HCT116 (cell line): ENCODE data around the gene SH3D21. TPM values are rescaled to one million over a fixed set of nuclear protein-coding genes. Genes with fewer than 3 reads are reported as not detected.

Source experiments
- ATAC-seq: fragments of 200-7000 bp; cut with Tn5 transposase; 2 replicates; pipeline ENCODE4 v1.9.1; 2020; ENCODE audit warnings: mild to moderate bottlenecking, moderate library complexity
- BruUV-seq: library from RNA; stranded (reverse); fragments of 400-500 nt; replicated peaks from 2 replicates; lab custom pipeline; 2021; lab: Mats Ljungman, UMichigan
- CTCF ChIA-PET: fragments of 300-600 bp; sonication (Branson Sonifier 250); formaldehyde crosslinking; loops from one replicate; lab custom pipeline; 2021; ENCODE audit warnings: antibody characterized with exemption; lab: Charles Lee
- POLR2A ChIA-PET: fragments of 300-600, 350-600 bp; sonication (Branson Sonifier 250); formaldehyde crosslinking; loops from one replicate; lab custom pipeline; 2021; ENCODE audit warnings: antibody characterized with exemption; lab: Charles Lee
- RAD21 ChIA-PET, 2 experiments: fragments of 300-600 bp; sonication (Branson Sonifier 250); formaldehyde crosslinking; loops; one replicate each; lab custom pipeline; 2023; ENCODE audit warnings: low total read pairs in 2 of 2; ENCODE audit not compliant: uncharacterized antibody in 2 of 2, unreplicated experiment in 2 of 2, low non-redundant PET in 1 of 2; lab: Charles Lee
- DNase-seq: peaks from one replicate; pipeline ENCODE4 v3.0.0-alpha.2; 2010; ENCODE audit warnings: low read depth, low spot score
- H2AFZ ChIP-seq: fragments of 200-600 bp; shearing (Covaris generic), sonication (generic); 2 replicates; pipeline ENCODE4 v1.6.1; 2017; ENCODE audit warnings: low read depth, mixed run types, mixed read lengths, antibody characterized with exemption, low read length; ENCODE audit not compliant: poor library complexity, severe bottlenecking
- H3K27ac ChIP-seq: 2 replicates; pipeline ENCODE4 v1.5.1; 2012; ENCODE audit warnings: low read depth, low read length
- H3K27me3 ChIP-seq: fragments of 200-600 bp; sonication (generic); 2 replicates; pipeline ENCODE4 v1.6.1; 2016; ENCODE audit warnings: mixed run types, low read length, mixed read lengths; ENCODE audit not compliant: insufficient read depth
- H3K36me3 ChIP-seq, 2 experiments: fragments of 200-500 bp in 1 of 2; fragments of 200-600 bp in 1 of 2; sonication (Bioruptor generic) in 1 of 2; sonication (generic) in 1 of 2; 2 replicates each; pipeline versions ENCODE4 v1.5.1 to v1.6.1; 2014 to 2016; ENCODE audit warnings: low read length in 2 of 2, inconsistent platforms in 1 of 2, mixed read lengths in 1 of 2, mixed run types in 1 of 2; ENCODE audit not compliant: insufficient read depth in 2 of 2, control insufficient read depth in 1 of 2
- H3K4me1 ChIP-seq, 2 experiments: fragments of 200-600 bp in 1 of 2; sonication (generic) in 1 of 2; 2 replicates each; pipeline versions ENCODE4 v1.5.1 to v1.6.1; 2012 to 2017; ENCODE audit warnings: low read length in 2 of 2, inconsistent platforms in 1 of 2, mild to moderate bottlenecking in 1 of 2, mixed read lengths in 1 of 2, mixed run types in 1 of 2, moderate library complexity in 1 of 2; ENCODE audit not compliant: insufficient read depth in 2 of 2, control insufficient read depth in 1 of 2
- H3K4me2 ChIP-seq: fragments of 200-600 bp; sonication (generic); 2 replicates; pipeline ENCODE4 v1.6.1; 2017; ENCODE audit warnings: mixed run types, low read length, mixed read lengths
- H3K4me3 ChIP-seq, 2 experiments: fragments of 200-600 bp in 1 of 2; sonication (generic) in 1 of 2; replicated peaks in 1 of 2; 2 replicates each; pipeline ENCODE4 v1.5.1; 2011 to 2016; ENCODE audit warnings: low read length in 2 of 2, control low read depth in 1 of 2, low read depth in 1 of 2, mild to moderate bottlenecking in 1 of 2, mixed read lengths in 1 of 2, mixed run types in 1 of 2
- H3K79me2 ChIP-seq: fragments of 200-600 bp; sonication (generic); 2 replicates; pipeline ENCODE4 v1.6.1; 2017; ENCODE audit warnings: mild to moderate bottlenecking, mixed run types, low read length, moderate library complexity, mixed read lengths; ENCODE audit not compliant: insufficient read depth
- H3K9ac ChIP-seq: fragments of 200-600 bp; sonication (generic); 2 replicates; pipeline ENCODE4 v1.6.1; 2016; ENCODE audit warnings: low read length, mixed read lengths
- H3K9me2 ChIP-seq: fragments of 200-600 bp; sonication (generic), shearing (Covaris generic); 2 replicates; pipeline ENCODE4 v1.6.1; 2017; ENCODE audit warnings: mixed run types, mild to moderate bottlenecking, moderate library complexity; ENCODE audit not compliant: insufficient read depth
- H3K9me3 ChIP-seq, 2 experiments: fragments of 200-500 bp in 1 of 2; fragments of 200-600 bp in 1 of 2; sonication (Bioruptor generic) in 1 of 2; sonication (generic) in 1 of 2; 2 replicates each; pipeline ENCODE4 v1.6.1; 2014 to 2017; ENCODE audit warnings: low read length in 2 of 2, mixed read lengths in 2 of 2, inconsistent platforms in 1 of 2, low read depth in 1 of 2, mild to moderate bottlenecking in 1 of 2, mixed run types in 1 of 2, moderate library complexity in 1 of 2; ENCODE audit not compliant: control insufficient read depth in 1 of 2, insufficient read depth in 1 of 2
- H4K20me1 ChIP-seq: fragments of 200-600 bp; sonication (generic), shearing (Covaris generic); 2 replicates; pipeline ENCODE4 v1.6.1; 2017; ENCODE audit warnings: mixed run types, mild to moderate bottlenecking, moderate library complexity; ENCODE audit not compliant: insufficient read depth
- CEBPB ChIP-seq: IDR thresholded peaks from 2 replicates; pipeline ENCODE4 v1.6.1; 2012; ENCODE audit warnings: low read depth
- ELF1 ChIP-seq: IDR thresholded peaks from 2 replicates; pipeline ENCODE4 v1.6.1; 2012; ENCODE audit warnings: low read depth, borderline replicate concordance
- EZH2 ChIP-seq: fragments of 200-600 bp; sonication (generic); IDR thresholded peaks from 2 replicates; pipeline ENCODE4 v1.6.1; 2017; ENCODE audit warnings: antibody characterized with exemption, mixed run types
- FOSL1 ChIP-seq: IDR thresholded peaks from 2 replicates; pipeline ENCODE4 v1.6.1; 2012; ENCODE audit warnings: low read depth
- JUND ChIP-seq: IDR thresholded peaks from 2 replicates; pipeline ENCODE4 v1.6.1; 2012
- POLR2A ChIP-seq: IDR thresholded peaks from 2 replicates; pipeline ENCODE4 v1.7.0; 2011; ENCODE audit warnings: borderline replicate concordance; ENCODE audit not compliant: insufficient read depth, insufficient read length; ENCODE audit errors: extremely low read depth
- POLR2AphosphoS5 ChIP-seq: IDR thresholded peaks from 2 replicates; pipeline ENCODE4 v1.6.1; 2011; ENCODE audit warnings: mild to moderate bottlenecking, low read depth, low read length, moderate library complexity
- SRF ChIP-seq: IDR thresholded peaks from 2 replicates; pipeline ENCODE4 v1.6.1; 2012; ENCODE audit warnings: low read depth
- TCF7L2 ChIP-seq: IDR thresholded peaks from 2 replicates; pipeline ENCODE4 v1.7.0; 2011; ENCODE audit warnings: borderline replicate concordance, inconsistent platforms; ENCODE audit not compliant: insufficient read depth, insufficient read length; ENCODE audit errors: extremely low read depth
- ZFX ChIP-seq: fragments of 450-650 bp; IDR thresholded peaks from 2 replicates; pipeline ENCODE4 v1.6.1; 2017
- intact Hi-C: fragments of 100-400 bp; cut with micrococcal nuclease; formaldehyde crosslinking; loops from 2 replicates; pipeline ENCODE4 v1.10.0; 2022
- total RNA-seq: library from RNA; stranded (reverse); gene quantifications from one replicate; pipeline ENCODE4 v1.2.1, GENCODE V29; 2021; ENCODE audit not compliant: unreplicated experiment
- TF ChIP-seq, protein P1 (sequence below): IDR thresholded peaks from 2 replicates; pipeline ENCODE4 v1.6.1; 2011; ENCODE audit warnings: mild to moderate bottlenecking, low read length, moderate library complexity; ENCODE audit not compliant: insufficient replicate concordance; ENCODE audit errors: extremely low read depth

The SH3D21 gene
- total RNA-seq, 1 experiment from 2014 or later, result 9.3 TPM

GRCh38 chr1:36274201-36274600 is 32.0 kb upstream of the SH3D21 start:
- ATAC-seq, result no peak
- no peaks in the 10 kb centered on the region for H3K9me3 ChIP-seq
- ChIA-PET POLR2A (no interaction called here), RAD21 (no interaction called here), CTCF (interaction anchor here (0.6 to 1.3 kb wide), 3 partner anchors 9 to 141 kb away, joined by 3 read pairs; no protein-coding TSS in a partner anchor)
- peaks cover 17 to 18% of the 10 kb centered on the region in 2 experiments; a peak in 3 of 4 replicates for H3K36me3 ChIP-seq
- peaks cover 83% of the 10 kb centered on the region for H3K79me2 ChIP-seq
- H3K4me3 ChIP-seq, result no peak overlapping the region
- H3K9me2 ChIP-seq, result no peaks in the 10 kb centered on the region
- no peaks in the 10 kb centered on the region for H3K4me1 ChIP-seq
- DNase-seq, result no peak
- no TSS peak for BruUV-seq
- H4K20me1 ChIP-seq, result no peaks in the 10 kb centered on the region
- H3K27me3 ChIP-seq, result no peaks in the 10 kb centered on the region
- no peak overlapping the region for H3K27ac ChIP-seq
- no peak overlapping the region for H2AFZ ChIP-seq
- H3K4me2 ChIP-seq, result no peak overlapping the region
- H3K9ac ChIP-seq, result no peak overlapping the region
- intact Hi-C loops, result no loop called here
- TF ChIP-seq EZH2 (no peak), TCF7L2 (no peak), ZFX (no peak), FOSL1 (no peak), JUND (no peak), POLR2A (no peak), ELF1 (no peak), CEBPB (no peak), SRF (no peak), POLR2AphosphoS5 (no peak)
- TF ChIP-seq, protein P1, sequence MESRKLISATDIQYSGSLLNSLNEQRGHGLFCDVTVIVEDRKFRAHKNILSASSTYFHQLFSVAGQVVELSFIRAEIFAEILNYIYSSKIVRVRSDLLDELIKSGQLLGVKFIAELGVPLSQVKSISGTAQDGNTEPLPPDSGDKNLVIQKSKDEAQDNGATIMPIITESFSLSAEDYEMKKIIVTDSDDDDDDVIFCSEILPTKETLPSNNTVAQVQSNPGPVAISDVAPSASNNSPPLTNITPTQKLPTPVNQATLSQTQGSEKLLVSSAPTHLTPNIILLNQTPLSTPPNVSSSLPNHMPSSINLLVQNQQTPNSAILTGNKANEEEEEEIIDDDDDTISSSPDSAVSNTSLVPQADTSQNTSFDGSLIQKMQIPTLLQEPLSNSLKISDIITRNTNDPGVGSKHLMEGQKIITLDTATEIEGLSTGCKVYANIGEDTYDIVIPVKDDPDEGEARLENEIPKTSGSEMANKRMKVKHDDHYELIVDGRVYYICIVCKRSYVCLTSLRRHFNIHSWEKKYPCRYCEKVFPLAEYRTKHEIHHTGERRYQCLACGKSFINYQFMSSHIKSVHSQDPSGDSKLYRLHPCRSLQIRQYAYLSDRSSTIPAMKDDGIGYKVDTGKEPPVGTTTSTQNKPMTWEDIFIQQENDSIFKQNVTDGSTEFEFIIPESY, result no peak
- TF ChIP-seq, all 23 proteins: peak for 0
